Measurements from ENCODE around the gene UPK3B. TPM values are rescaled to one million over a fixed set of nuclear protein-coding genes. Genes with fewer than 3 reads are reported as not detected.
A peak's percentile ranks its signal among the peaks of the same experiment; 100 is the strongest.

UPK3B gene
- total and polyA plus RNA-seq, 2 of the 13 experiments (the other 11 are each of a cell fraction or from before 2014, with no cell fraction given) = not detected

GRCh38 chr7:76515999-76516443 is 5.7 kb downstream of the UPK3B start (continued):
- peak; percentile 74 for TF ChIP-seq UBTF (CRISPR knock-in tag; IDR thresholded peaks at IDR 0.05)
- no peak for TF ChIP-seq GFI1 (CRISPR knock-in tag; IDR thresholded peaks at IDR 0.05; ENCODE audit: borderline replicate concordance)
- TF ChIP-seq ZMYM3 (CRISPR knock-in tag; IDR thresholded peaks at IDR 0.05) = peak; percentile 71; the same call in 1 of the 2 replicates
- no peak; the same call in 1 of the 2 replicates for TF ChIP-seq ZNF317 (CRISPR knock-in tag; IDR thresholded peaks at IDR 0.05)
- no peak for TF ChIP-seq ZBTB25 (CRISPR knock-in tag; IDR thresholded peaks at IDR 0.05)
- TF ChIP-seq STAG1 (CRISPR knock-in tag; IDR thresholded peaks at IDR 0.05) = peak; percentile 95
- 0 out of 2 replicates have a peak, but pooled peaks have one; percentile 33 for TF ChIP-seq ZNF605 (CRISPR knock-in tag; IDR thresholded peaks at IDR 0.05)
- TF ChIP-seq MAZ (IDR thresholded peaks at IDR 0.05; ENCODE audit: borderline replicate concordance, low read depth, low read length) = no peak
- no peak for TF ChIP-seq MAZ (CRISPR knock-in tag; IDR thresholded peaks at IDR 0.05; ENCODE audit: low read depth)
- peak; percentile 51; the same call in 1 of the 2 replicates for TF ChIP-seq HOXA3 (CRISPR knock-in tag; IDR thresholded peaks at IDR 0.05)
- TF ChIP-seq ZNF619 (CRISPR knock-in tag; IDR thresholded peaks at IDR 0.05) = peak; percentile 76; the same call in 1 of the 2 replicates
- TF ChIP-seq, protein P1, sequence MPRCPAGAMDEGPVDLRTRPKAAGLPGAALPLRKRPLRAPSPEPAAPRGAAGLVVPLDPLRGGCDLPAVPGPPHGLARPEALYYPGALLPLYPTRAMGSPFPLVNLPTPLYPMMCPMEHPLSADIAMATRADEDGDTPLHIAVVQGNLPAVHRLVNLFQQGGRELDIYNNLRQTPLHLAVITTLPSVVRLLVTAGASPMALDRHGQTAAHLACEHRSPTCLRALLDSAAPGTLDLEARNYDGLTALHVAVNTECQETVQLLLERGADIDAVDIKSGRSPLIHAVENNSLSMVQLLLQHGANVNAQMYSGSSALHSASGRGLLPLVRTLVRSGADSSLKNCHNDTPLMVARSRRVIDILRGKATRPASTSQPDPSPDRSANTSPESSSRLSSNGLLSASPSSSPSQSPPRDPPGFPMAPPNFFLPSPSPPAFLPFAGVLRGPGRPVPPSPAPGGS (CRISPR knock-in tag; IDR thresholded peaks at IDR 0.05) = no peak
- 0 out of 2 replicates have a peak, but pooled peaks have one; percentile 23 for TF ChIP-seq FOXA3 (CRISPR knock-in tag; IDR thresholded peaks at IDR 0.05)
- no peak for TF ChIP-seq NR0B2 (CRISPR knock-in tag; IDR thresholded peaks at IDR 0.05)
- TF ChIP-seq MAX (IDR thresholded peaks at IDR 0.05) = peak; percentile 90
- TF ChIP-seq REPIN1 (CRISPR knock-in tag; IDR thresholded peaks at IDR 0.05; ENCODE audit: borderline replicate concordance, low read depth) = 0 out of 2 replicates have a peak, but pooled peaks have one; percentile 27
- peak; percentile 93; the same call in 1 of the 2 replicates for TF ChIP-seq ZIK1 (CRISPR knock-in tag; IDR thresholded peaks at IDR 0.05; ENCODE audit: borderline replicate concordance, low read depth)
- peak; percentile 83; the same call in 1 of the 2 replicates for TF ChIP-seq ZKSCAN8 (CRISPR knock-in tag; IDR thresholded peaks at IDR 0.05; ENCODE audit: borderline replicate concordance)
- no peak for TF ChIP-seq U2AF1 (optimal IDR thresholded peaks at IDR 0.05; ENCODE audit: low read depth, low read length)
- TF ChIP-seq ARID4A (CRISPR knock-in tag; IDR thresholded peaks at IDR 0.05; ENCODE audit: borderline replicate concordance) = 0 out of 2 replicates have a peak, but pooled peaks have one; percentile 42

Data from HepG2 (cell line).